Mesodermal cell (in vitro differentiated cells): Measurements from ENCODE around the gene PTAR1.
A peak's percentile ranks its signal among the peaks of the same experiment; 100 is the strongest.

ENCODE experiments used
- H3K27ac ChIP-seq: 2 replicates; pipeline ENCODE4 v1.7.0; 2013; ENCODE audit warnings: mild to moderate bottlenecking, low read depth, low read length, moderate library complexity; ENCODE audit not compliant: severe bottlenecking
- H3K36me3 ChIP-seq: 2 replicates; pipeline ENCODE4 v1.7.1; 2013; ENCODE audit warnings: mild to moderate bottlenecking, low read length, moderate library complexity; ENCODE audit not compliant: control insufficient read depth, insufficient read depth
- H3K4me1 ChIP-seq: one replicate; pipeline ENCODE4 v1.7.1; 2013; ENCODE audit warnings: mild to moderate bottlenecking, low read length; ENCODE audit not compliant: insufficient read depth, control insufficient read depth, poor library complexity, severe bottlenecking
- H3K4me3 ChIP-seq: 2 replicates; pipeline ENCODE4 v1.7.0; 2013; ENCODE audit warnings: low read length, control low read depth, mild to moderate bottlenecking; ENCODE audit not compliant: insufficient read depth, poor library complexity, severe bottlenecking; ENCODE audit errors: extremely low read depth
- H3K9me3 ChIP-seq: 2 replicates; pipeline ENCODE4 v1.7.1; 2013; ENCODE audit warnings: mild to moderate bottlenecking, low read length, moderate library complexity; ENCODE audit not compliant: control insufficient read depth
- WGBS, 2 experiments: methylation state at CpG; one replicate each; pipeline ENCODE4 v1.1.5; 2013; ENCODE audit warnings: missing lambda C conversion rate in 2 of 2; ENCODE audit not compliant: insufficient coverage in 2 of 2; 5-methylcytosine and 5-hydroxymethylcytosine counted together

PTAR1 gene

GRCh38 chr9:69674716-69675438, 84.9 kb downstream of the PTAR1 start:
- peaks cover 11% of the 10 kb centered on the region for H3K4me1 ChIP-seq
- no peaks in the 10 kb centered on the region for H3K36me3 ChIP-seq
- H3K9me3 ChIP-seq: no peaks in the 10 kb centered on the region
- H3K4me3 ChIP-seq: no peak overlapping the region
- no CpG with 5 or more reads among the region's 3 CpGs for WGBS, 2 experiments
- H3K27ac ChIP-seq: peak overlapping the region; percentile 11

- Histone ChIP-seq H3K4me3 (no peak overlapping the region), H3K36me3 (no peaks in the 10 kb centered on the region), H3K9me3 (no peaks in the 10 kb centered on the region), H3K4me1 (peaks cover 11% of the 10 kb centered on the region), H3K27ac (peak overlapping the region; percentile 11)
- WGBS, 2 experiments: 71 to 87% methylated on average over 9 to 11 of the region's 11 CpGs
Measured at GRCh38 chr9:69674112-69674685, 85.6 kb downstream of the PTAR1 start.

- peak overlapping the region; percentile 53 for H3K4me3 ChIP-seq
- no peaks in the 10 kb centered on the region for H3K36me3 ChIP-seq
- WGBS, 2 experiments: 70 to 96% methylated on average over 2 of the region's 6 CpGs
- H3K9me3 ChIP-seq: no peaks in the 10 kb centered on the region
- H3K27ac ChIP-seq: no peak overlapping the region
- peaks cover 11% of the 10 kb centered on the region for H3K4me1 ChIP-seq
Measured at GRCh38 chr9:69673311-69673640, 86.5 kb downstream of the PTAR1 start.

- Histone ChIP-seq H3K9me3 (no peaks in the 10 kb centered on the region), H3K4me3 (peak overlapping the region; percentile 53), H3K36me3 (no peaks in the 10 kb centered on the region), H3K4me1 (peaks cover 11% of the 10 kb centered on the region), H3K27ac (peak overlapping the region; percentile 59)
- WGBS, 2 experiments: 0 to 2% methylated on average over 51 to 60 of the region's 60 CpGs
Measured at GRCh38 chr9:69672596-69673310, 87.1 kb downstream of the PTAR1 start.

GRCh38 chr9:69671879-69672595, 87.8 kb downstream of the PTAR1 start, which contains the start of gene APBA1:
TSS of gene APBA1 (minus strand) at chr9:69672371.
- WGBS, 2 experiments: 0 to 1% methylated on average over 39 to 55 of the region's 92 CpGs
- no peaks in the 10 kb centered on the region for H3K9me3 ChIP-seq
- peak within 1 kb of the TSS; percentile 53 for H3K4me3 ChIP-seq
- peak within 1 kb of the TSS; percentile 59 for H3K27ac ChIP-seq
- peaks cover 11% of the 10 kb centered on the region for H3K4me1 ChIP-seq
- H3K36me3 ChIP-seq: no peaks in the 10 kb centered on the region

- WGBS, 2 experiments: 65 to 74% methylated on average over 14 to 15 of the region's 15 CpGs
- peak overlapping the region; percentile 53 for H3K4me3 ChIP-seq
Measured at GRCh38 chr9:69671311-69671878, 88.4 kb downstream of the PTAR1 start.

GRCh38 chr9:69667306-69667705, 92.5 kb downstream of the PTAR1 start:
- WGBS, 2 experiments: 83% methylated on average over 1 of the region's 1 CpG; no CpG with 5 or more reads in 1 of the 2 experiments
- Histone ChIP-seq H3K4me1 (no peaks in the 10 kb centered on the region), H3K36me3 (no peaks in the 10 kb centered on the region), H3K4me3 (no peak overlapping the region), H3K9me3 (no peaks in the 10 kb centered on the region), H3K27ac (no peak overlapping the region)

More at GRCh38 chr9:69671311-69671878, 88.4 kb downstream of the PTAR1 start:
- no peak overlapping the region for H3K27ac ChIP-seq
- no peaks in the 10 kb centered on the region for H3K9me3 ChIP-seq
- peaks cover 11% of the 10 kb centered on the region for H3K4me1 ChIP-seq
- H3K36me3 ChIP-seq: no peaks in the 10 kb centered on the region

GRCh38 chr9:69660304-69660703, 99.5 kb downstream of the PTAR1 start:
- Histone ChIP-seq H3K9me3 (no peaks in the 10 kb centered on the region), H3K36me3 (no peaks in the 10 kb centered on the region), H3K27ac (no peak overlapping the region), H3K4me1 (no peaks in the 10 kb centered on the region), H3K4me3 (no peak overlapping the region)
- 29% methylated on average over 1 of the region's 2 CpGs; no CpG with 5 or more reads in 1 of the 2 experiments for WGBS, 2 experiments
